MV-4-11 (cell line): ENCODE data around the gene NANOS3.
A peak's percentile ranks its signal among the peaks of the same experiment; 100 is the strongest.
"Not testable (repeated sequence)": the region's sequence is repeated elsewhere in the genome, so short reads cannot be mapped to it uniquely, and the experiment has no call there.

Experiments
- DNase-seq: peaks from one replicate; lab custom pipeline; 2025; lab: John Stamatoyannopoulos, UW

The NANOS3 gene

GRCh38 chr19:13843104-13843921 lies 33.6 kb upstream of the NANOS3 start:
- DNase-seq, result no peak

- no peak for DNase-seq
Observed at GRCh38 chr19:13844130-13844631, 32.8 kb upstream of the NANOS3 start.

- DNase-seq, result peak; percentile 96
Observed at GRCh38 chr19:13846557-13847406, 30.2 kb upstream of the NANOS3 start.

GRCh38 chr19:13847407-13848339 lies 29.3 kb upstream of the NANOS3 start:
- peak; percentile 86 for DNase-seq

GRCh38 chr19:13848340-13848677 lies 28.6 kb upstream of the NANOS3 start:
- DNase-seq, result no peak

- DNase-seq, result no peak
Observed at GRCh38 chr19:13848798-13849676, 27.9 kb upstream of the NANOS3 start.

- peak; percentile 56 for DNase-seq
Observed at GRCh38 chr19:13849991-13850909, 26.7 kb upstream of the NANOS3 start.

GRCh38 chr19:13850910-13851733 lies 25.8 kb upstream of the NANOS3 start:
- peak; percentile 68 for DNase-seq

- not testable (repeated sequence) for DNase-seq
Observed at GRCh38 chr19:13851734-13852114, 25.2 kb upstream of the NANOS3 start.

GRCh38 chr19:13852171-13852707 lies 24.7 kb upstream of the NANOS3 start:
- not testable (repeated sequence) for DNase-seq

GRCh38 chr19:13856497-13856896 lies 20.4 kb upstream of the NANOS3 start:
- no peak for DNase-seq

GRCh38 chr19:13859361-13859880 lies 17.5 kb upstream of the NANOS3 start:
- peak; percentile 42 for DNase-seq

- no peak for DNase-seq
Observed at GRCh38 chr19:13860679-13861391, 16.1 kb upstream of the NANOS3 start.

GRCh38 chr19:13861392-13861713 lies 15.6 kb upstream of the NANOS3 start:
- no peak for DNase-seq

GRCh38 chr19:13861714-13862531 lies 15.0 kb upstream of the NANOS3 start:
- DNase-seq, result peak; percentile 82

GRCh38 chr19:13864046-13864666 lies 12.8 kb upstream of the NANOS3 start:
- DNase-seq, result no peak
